ENCODE results near the gene ARRB2.

Gene ARRB2

GRCh38 chr17:4768298-4768697, 57.9 kb downstream of the ARRB2 start:
- DNase-seq, result peak; percentile 35

- DNase-seq, result no peak
These were observed 59.2 kb downstream of the ARRB2 start for GRCh38 chr17:4769628-4770027.
